IMR-90 (cell line): ENCODE results near the gene ALK. TPM values are rescaled to one million over a fixed set of nuclear protein-coding genes. Genes with fewer than 3 reads are reported as not detected.

Experiments used
- ATAC-seq: fragments of 200-7000 bp; cut with Tn5 transposase; 2 replicates; pipeline ENCODE4 v1.9.1; 2020; ENCODE audit warnings: low read depth, mild to moderate bottlenecking, moderate library complexity
- BruUV-seq: library from RNA; stranded (reverse); fragments of 400-500 nt; replicated peaks from 2 replicates; lab custom pipeline; 2021; lab: Mats Ljungman, UMichigan
- CTCF ChIA-PET: fragments of 300-600 bp; formaldehyde crosslinking; extraction: SDS; loops from one replicate; lab custom pipeline; 2021; ENCODE audit warnings: antibody characterized with exemption; lab: Yijun Ruan, JAX
- POLR2A ChIA-PET: fragments of 300-600 bp; sonication (Branson Sonifier 250); formaldehyde crosslinking; loops from one replicate; lab custom pipeline; 2022; ENCODE audit warnings: antibody characterized with exemption; ENCODE audit not compliant: unreplicated experiment; lab: Charles Lee
- DNase-seq: peaks from one replicate; pipeline ENCODE4 v3.0.0; 2013
- H2AFZ ChIP-seq: replicated peaks from 2 replicates; pipeline ENCODE3; 2013; ENCODE audit warnings: low read length, mild to moderate bottlenecking; ENCODE audit not compliant: poor library complexity
- H2AK5ac ChIP-seq: 2 replicates; pipeline ENCODE4 v1.6.1; 2013; ENCODE audit warnings: low read depth, low read length, inconsistent platforms
- H2AK9ac ChIP-seq: replicated peaks from 2 replicates; pipeline ENCODE3; 2013; ENCODE audit warnings: mild to moderate bottlenecking, low read depth, low read length, moderate library complexity; ENCODE audit not compliant: poor library complexity
- H2BK120ac ChIP-seq: 2 replicates; pipeline ENCODE4 v1.6.1; 2013; ENCODE audit warnings: low read depth, low read length, inconsistent platforms
- H2BK15ac ChIP-seq: 3 replicates; pipeline ENCODE4 v1.6.1; 2013; ENCODE audit warnings: low read depth, low read length, inconsistent platforms
- H2BK20ac ChIP-seq: 2 replicates; pipeline ENCODE4 v1.6.1; 2013; ENCODE audit warnings: low read depth, mild to moderate bottlenecking, inconsistent platforms, low read length, moderate library complexity
- H2BK5ac ChIP-seq: 2 replicates; pipeline ENCODE4 v1.6.1; 2013; ENCODE audit warnings: mild to moderate bottlenecking, low read depth, low read length, inconsistent platforms; ENCODE audit not compliant: poor library complexity, severe bottlenecking
- H3K14ac ChIP-seq: replicated peaks from 2 replicates; pipeline ENCODE4 v1.6.1; 2013; ENCODE audit warnings: low read depth, low read length, inconsistent platforms
- H3K18ac ChIP-seq: 2 replicates; pipeline ENCODE4 v1.6.1; 2013; ENCODE audit warnings: low read depth, low read length, control low read depth
- H3K23ac ChIP-seq: 2 replicates; pipeline ENCODE4 v1.6.1; 2013; ENCODE audit warnings: low read depth, low read length, inconsistent platforms
- H3K27ac ChIP-seq: 2 replicates; pipeline ENCODE4 v1.5.1; 2013; ENCODE audit warnings: mild to moderate bottlenecking, control low read depth, low read length; ENCODE audit not compliant: insufficient read depth
- H3K27me3 ChIP-seq: 2 replicates; pipeline ENCODE4 v1.6.1; 2013; ENCODE audit warnings: low read length; ENCODE audit not compliant: control insufficient read depth, insufficient read depth
- H3K36me3 ChIP-seq: 2 replicates; pipeline ENCODE4 v1.6.1; 2013; ENCODE audit warnings: low read length, mixed read lengths; ENCODE audit not compliant: control insufficient read depth, insufficient read depth
- H3K4ac ChIP-seq: 2 replicates; pipeline ENCODE4 v1.6.1; 2013; ENCODE audit warnings: low read depth, low read length, inconsistent platforms
- H3K4me1 ChIP-seq: 2 replicates; pipeline ENCODE4 v1.6.1; 2013; ENCODE audit warnings: low read length, mixed read lengths; ENCODE audit not compliant: control insufficient read depth, insufficient read depth
- H3K4me2 ChIP-seq: 2 replicates; pipeline ENCODE4 v1.6.1; 2013; ENCODE audit warnings: low read depth, mild to moderate bottlenecking, control low read depth, low read length, moderate library complexity
- H3K4me3 ChIP-seq: 2 replicates; pipeline ENCODE4 v1.5.1; 2013; ENCODE audit warnings: low read depth, mild to moderate bottlenecking, control low read depth, low read length, moderate library complexity; ENCODE audit not compliant: insufficient read depth
- H3K56ac ChIP-seq: 2 replicates; pipeline ENCODE4 v1.6.1; 2013; ENCODE audit warnings: low read length, inconsistent platforms; ENCODE audit not compliant: insufficient read depth; ENCODE audit errors: extremely low read depth
- H3K79me1 ChIP-seq, 2 experiments: 2 replicates each; pipeline ENCODE4 v1.6.1; 2013; ENCODE audit warnings: low read length in 2 of 2, inconsistent platforms in 1 of 2, low read depth in 1 of 2
- H3K9ac ChIP-seq: 2 replicates; pipeline ENCODE4 v1.6.1; 2013; ENCODE audit warnings: low read depth, low read length, control low read depth
- H3K9me1 ChIP-seq: 2 replicates; pipeline ENCODE4 v1.6.1; 2013; ENCODE audit warnings: low read length, inconsistent platforms; ENCODE audit not compliant: insufficient read depth
- H3K9me3 ChIP-seq: 2 replicates; pipeline ENCODE4 v1.6.1; 2013; ENCODE audit warnings: low read length; ENCODE audit not compliant: control insufficient read depth, insufficient read depth
- H4K20me1 ChIP-seq: 2 replicates; pipeline ENCODE4 v1.6.1; 2013; ENCODE audit warnings: low read length, inconsistent platforms; ENCODE audit not compliant: insufficient read depth
- H4K5ac ChIP-seq: 2 replicates; pipeline ENCODE4 v1.6.1; 2013; ENCODE audit warnings: mild to moderate bottlenecking, low read depth, low read length, control low read depth
- H4K8ac ChIP-seq, 2 experiments: 2 replicates each; pipeline ENCODE4 v1.6.1; 2013; ENCODE audit warnings: low read depth in 2 of 2, low read length in 2 of 2, control low read depth in 1 of 2, inconsistent platforms in 1 of 2
- H4K91ac ChIP-seq: 2 replicates; pipeline ENCODE4 v1.6.1; 2013; ENCODE audit warnings: low read depth, low read length, inconsistent platforms; ENCODE audit not compliant: insufficient read depth
- BHLHE40 ChIP-seq: fragments of 150-350 bp; IDR thresholded peaks from 2 replicates; pipeline ENCODE4 v1.6.1; 2016; ENCODE audit warnings: mild to moderate bottlenecking, low read depth, low read length
- CEBPB ChIP-seq: IDR thresholded peaks from 2 replicates; pipeline ENCODE4 v1.6.1; 2012; ENCODE audit warnings: low read depth, low read length, improper control_type of control experiment
- CHD1 ChIP-seq: IDR thresholded peaks from 2 replicates; pipeline ENCODE4 v1.6.1; 2012; ENCODE audit warnings: low read depth, low read length, improper control_type of control experiment
- FOS ChIP-seq: fragments of 150-350 bp; IDR thresholded peaks from 2 replicates; pipeline ENCODE4 v1.6.1; 2016; ENCODE audit warnings: low read depth, low read length
- MAFK ChIP-seq: IDR thresholded peaks from 2 replicates; pipeline ENCODE4 v1.6.1; 2012; ENCODE audit warnings: low read depth, low read length, improper control_type of control experiment
- MAZ ChIP-seq: IDR thresholded peaks from 2 replicates; pipeline ENCODE4 v1.6.1; 2012; ENCODE audit warnings: low read depth, mild to moderate bottlenecking, low read length, improper control_type of control experiment, moderate library complexity, borderline replicate concordance
- MXI1 ChIP-seq: IDR thresholded peaks from 2 replicates; pipeline ENCODE4 v1.6.1; 2012; ENCODE audit warnings: low read depth, mild to moderate bottlenecking, low read length, moderate library complexity, borderline replicate concordance
- NFE2L2 ChIP-seq: fragments of 150-350 bp; IDR thresholded peaks from 2 replicates; pipeline ENCODE4 v1.6.1; 2016; ENCODE audit warnings: low read depth, mild to moderate bottlenecking, low read length
- POLR2A ChIP-seq: IDR thresholded peaks from 2 replicates; pipeline ENCODE4 v1.6.1; 2012; ENCODE audit warnings: mild to moderate bottlenecking, low read depth, low read length
- RAD21 ChIP-seq: IDR thresholded peaks from 2 replicates; pipeline ENCODE4 v1.6.1; 2012; ENCODE audit warnings: low read length, improper control_type of control experiment
- RCOR1 ChIP-seq: IDR thresholded peaks from 2 replicates; pipeline ENCODE4 v1.6.1; 2012; ENCODE audit warnings: mild to moderate bottlenecking, low read length, improper control_type of control experiment; ENCODE audit not compliant: insufficient replicate concordance
- RFX5 ChIP-seq: IDR thresholded peaks from 2 replicates; pipeline ENCODE4 v1.8.0; 2012; ENCODE audit warnings: low read depth, mild to moderate bottlenecking, low read length, moderate library complexity
- SMC3 ChIP-seq: fragments of 150-350 bp; IDR thresholded peaks from 2 replicates; pipeline ENCODE4 v1.6.1; 2016; ENCODE audit warnings: low read depth, mild to moderate bottlenecking, antibody characterized with exemption, low read length, moderate library complexity
- WGBS, 2 experiments: methylation state at CpG; one replicate each; pipeline versions ENCODE4 v1.1.5 to v1.1.7; 2013; ENCODE audit warnings: missing lambda C conversion rate in 2 of 2; ENCODE audit not compliant: insufficient read length in 1 of 2; ENCODE audit errors: extremely low coverage in 2 of 2; 5-methylcytosine and 5-hydroxymethylcytosine counted together
- dilution Hi-C: fragments of 300-500 bp; cut with HindIII; formaldehyde crosslinking; loops from one replicate; pipeline ENCODE4 v1.14.3; 2018; ENCODE audit warnings: low sequenced_read_pairs; ENCODE audit not compliant: unreplicated experiment
- in situ Hi-C: fragments of 300-500 bp; cut with MboI; formaldehyde crosslinking; loops from 3 replicates; pipeline ENCODE4 v1.14.3; 2019; ENCODE audit warnings: low sequenced_read_pairs, inconsistent platforms, mixed read lengths
- intact Hi-C: fragments of 100-400 bp; cut with micrococcal nuclease; formaldehyde crosslinking; loops from 2 replicates; pipeline ENCODE4 v1.10.0; 2022
- polyA plus RNA-seq, 3 experiments: library from polyadenylated mRNA; depleted of rRNA; stranded (reverse); fragments of >200 nt; gene quantifications; 2 replicates each; pipeline ENCODE4 v1.2.3, GENCODE V29; 2012; ENCODE audit warnings: low replicate concordance in 1 of 3
- total RNA-seq: library from RNA; depleted of rRNA; stranded (reverse); fragments of >200 nt; gene quantifications from 2 replicates; pipeline ENCODE4 v1.2.3, GENCODE V29; 2012
- TF ChIP-seq, protein P1 (sequence below): fragments of 150-350 bp; IDR thresholded peaks from 2 replicates; pipeline ENCODE4 v1.6.1; 2017; ENCODE audit warnings: mild to moderate bottlenecking, antibody characterized with exemption, low read length, low read depth
- TF ChIP-seq, protein P2 (sequence below): fragments of 150-350 bp; IDR thresholded peaks from 2 replicates; pipeline ENCODE4 v1.6.1; 2016; ENCODE audit warnings: low read depth, mild to moderate bottlenecking, low read length, moderate library complexity, borderline replicate concordance
- TF ChIP-seq, protein P3 (sequence below): conservative IDR thresholded peaks from 2 replicates; pipeline ENCODE4 v1.5.1; 2012; ENCODE audit warnings: mild to moderate bottlenecking, low read depth, low read length, improper control_type of control experiment

Gene ALK
- total and polyA plus RNA-seq, 2 of the 4 experiments (the other 2 are of a cell fraction): not detected

DNA sequence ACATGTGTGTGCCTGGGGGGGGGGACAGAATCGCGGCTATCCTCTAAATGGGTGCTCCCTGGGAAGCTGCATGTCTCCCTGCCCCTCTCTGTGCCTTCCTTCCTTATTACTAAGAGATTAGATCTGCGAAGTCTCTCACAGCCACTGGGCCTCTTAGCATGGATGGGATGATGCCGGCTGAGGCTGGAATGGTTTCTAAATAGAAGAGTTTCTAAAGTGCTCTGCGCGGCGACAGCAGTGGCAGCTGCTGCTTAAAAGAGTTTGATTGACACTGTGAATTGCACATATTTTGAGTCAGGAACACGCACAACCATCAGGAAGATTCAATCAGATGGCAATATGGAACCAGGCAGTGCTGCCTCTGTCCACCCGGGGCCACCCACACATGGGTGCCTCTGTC is 642.4 kb downstream of the ALK start:
- TF ChIP-seq MAFK (no peak), MAZ (no peak), NFE2L2 (no peak), CHD1 (no peak), BHLHE40 (no peak), MXI1 (no peak), CEBPB (no peak), FOS (no peak), SMC3 (no peak), RCOR1 (no peak), RAD21 (no peak), RFX5 (no peak), POLR2A (no peak)
- TF ChIP-seq, protein P1, sequence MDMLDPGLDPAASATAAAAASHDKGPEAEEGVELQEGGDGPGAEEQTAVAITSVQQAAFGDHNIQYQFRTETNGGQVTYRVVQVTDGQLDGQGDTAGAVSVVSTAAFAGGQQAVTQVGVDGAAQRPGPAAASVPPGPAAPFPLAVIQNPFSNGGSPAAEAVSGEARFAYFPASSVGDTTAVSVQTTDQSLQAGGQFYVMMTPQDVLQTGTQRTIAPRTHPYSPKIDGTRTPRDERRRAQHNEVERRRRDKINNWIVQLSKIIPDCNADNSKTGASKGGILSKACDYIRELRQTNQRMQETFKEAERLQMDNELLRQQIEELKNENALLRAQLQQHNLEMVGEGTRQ: no peak
- TF ChIP-seq, protein P2, sequence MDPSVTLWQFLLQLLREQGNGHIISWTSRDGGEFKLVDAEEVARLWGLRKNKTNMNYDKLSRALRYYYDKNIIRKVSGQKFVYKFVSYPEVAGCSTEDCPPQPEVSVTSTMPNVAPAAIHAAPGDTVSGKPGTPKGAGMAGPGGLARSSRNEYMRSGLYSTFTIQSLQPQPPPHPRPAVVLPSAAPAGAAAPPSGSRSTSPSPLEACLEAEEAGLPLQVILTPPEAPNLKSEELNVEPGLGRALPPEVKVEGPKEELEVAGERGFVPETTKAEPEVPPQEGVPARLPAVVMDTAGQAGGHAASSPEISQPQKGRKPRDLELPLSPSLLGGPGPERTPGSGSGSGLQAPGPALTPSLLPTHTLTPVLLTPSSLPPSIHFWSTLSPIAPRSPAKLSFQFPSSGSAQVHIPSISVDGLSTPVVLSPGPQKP: no peak
- TF ChIP-seq, protein P3, sequence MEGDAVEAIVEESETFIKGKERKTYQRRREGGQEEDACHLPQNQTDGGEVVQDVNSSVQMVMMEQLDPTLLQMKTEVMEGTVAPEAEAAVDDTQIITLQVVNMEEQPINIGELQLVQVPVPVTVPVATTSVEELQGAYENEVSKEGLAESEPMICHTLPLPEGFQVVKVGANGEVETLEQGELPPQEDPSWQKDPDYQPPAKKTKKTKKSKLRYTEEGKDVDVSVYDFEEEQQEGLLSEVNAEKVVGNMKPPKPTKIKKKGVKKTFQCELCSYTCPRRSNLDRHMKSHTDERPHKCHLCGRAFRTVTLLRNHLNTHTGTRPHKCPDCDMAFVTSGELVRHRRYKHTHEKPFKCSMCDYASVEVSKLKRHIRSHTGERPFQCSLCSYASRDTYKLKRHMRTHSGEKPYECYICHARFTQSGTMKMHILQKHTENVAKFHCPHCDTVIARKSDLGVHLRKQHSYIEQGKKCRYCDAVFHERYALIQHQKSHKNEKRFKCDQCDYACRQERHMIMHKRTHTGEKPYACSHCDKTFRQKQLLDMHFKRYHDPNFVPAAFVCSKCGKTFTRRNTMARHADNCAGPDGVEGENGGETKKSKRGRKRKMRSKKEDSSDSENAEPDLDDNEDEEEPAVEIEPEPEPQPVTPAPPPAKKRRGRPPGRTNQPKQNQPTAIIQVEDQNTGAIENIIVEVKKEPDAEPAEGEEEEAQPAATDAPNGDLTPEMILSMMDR: no peak
- H2AFZ ChIP-seq: no peak overlapping the region
- no peak overlapping the region for H2BK20ac ChIP-seq
- H3K23ac ChIP-seq: no peak overlapping the region
- H4K5ac ChIP-seq: no peak overlapping the region
- no peak overlapping the region for H3K18ac ChIP-seq
- ChIA-PET CTCF (no interaction called here), POLR2A (no interaction called here)
- no peak overlapping the region for H2AK9ac ChIP-seq
- in situ Hi-C loops (no loop called here), dilution Hi-C loops (no loop called here), intact Hi-C loops (no loop called here)
- H2AK5ac ChIP-seq: no peak overlapping the region
- H4K91ac ChIP-seq: no peak overlapping the region
- no peak overlapping the region for H3K27ac ChIP-seq
- no peak for ATAC-seq
- DNase-seq: no peak
- peaks cover 17% of the 10 kb centered on the region for H3K27me3 ChIP-seq
- H3K36me3 ChIP-seq: no peaks in the 10 kb centered on the region
- H3K79me1 ChIP-seq: no peaks in the 10 kb centered on the region
- no peak overlapping the region for H2BK5ac ChIP-seq
- H4K20me1 ChIP-seq: no peaks in the 10 kb centered on the region
- no peak overlapping the region for H4K8ac ChIP-seq
- H3K4me1 ChIP-seq: no peaks in the 10 kb centered on the region
- no peaks in the 10 kb centered on the region for H3K9me1 ChIP-seq
- no peak overlapping the region for H3K56ac ChIP-seq
- no peak overlapping the region for H2BK120ac ChIP-seq
- no peak overlapping the region for H3K4me3 ChIP-seq
- no TSS peak for BruUV-seq
- no peak overlapping the region for H3K4ac ChIP-seq
- H3K4me2 ChIP-seq: no peak overlapping the region
- no peak overlapping the region for H3K14ac ChIP-seq
- H3K9ac ChIP-seq: no peak overlapping the region
- WGBS, 2 experiments: 81% methylated on average over 4 of the region's 9 CpGs; no CpG with 5 or more reads in 1 of the 2 experiments
- no peaks in the 10 kb centered on the region for H3K9me3 ChIP-seq
- H2BK15ac ChIP-seq: no peak overlapping the region
